Activated CD8-positive, alpha-beta memory T cell treated with anti-CD3 and anti-CD28 coated beads, Interleukin-2, amount 50 U/mL, for 24 hours (primary cell): Measurements from ENCODE around the gene TM6SF1.

ENCODE experiments used
- DNase-seq: peaks from one replicate; pipeline ENCODE4 v3.0.0-alpha.2; 2020; ENCODE audit errors: extremely low read depth

TM6SF1 gene

DNA sequence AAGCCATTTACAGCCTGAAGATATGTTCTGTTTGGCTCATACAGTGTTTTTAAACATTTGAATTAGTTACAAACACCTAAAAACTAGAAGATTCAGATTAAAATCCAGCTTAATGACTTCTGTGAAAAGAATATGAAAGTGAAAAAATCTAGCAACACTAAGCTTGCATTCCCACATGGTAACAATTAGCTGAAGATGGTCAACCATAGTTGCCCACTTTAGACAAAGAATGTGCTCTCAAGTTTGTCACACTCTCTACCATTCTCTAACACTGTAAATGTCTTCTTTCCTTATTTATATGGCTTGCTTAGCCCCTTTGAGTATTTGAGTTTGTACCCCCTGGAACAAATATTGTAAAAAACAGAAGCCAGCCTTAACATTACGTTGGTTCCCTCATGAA lies 67.4 kb downstream of the TM6SF1 start:
- no peak for DNase-seq

DNA sequence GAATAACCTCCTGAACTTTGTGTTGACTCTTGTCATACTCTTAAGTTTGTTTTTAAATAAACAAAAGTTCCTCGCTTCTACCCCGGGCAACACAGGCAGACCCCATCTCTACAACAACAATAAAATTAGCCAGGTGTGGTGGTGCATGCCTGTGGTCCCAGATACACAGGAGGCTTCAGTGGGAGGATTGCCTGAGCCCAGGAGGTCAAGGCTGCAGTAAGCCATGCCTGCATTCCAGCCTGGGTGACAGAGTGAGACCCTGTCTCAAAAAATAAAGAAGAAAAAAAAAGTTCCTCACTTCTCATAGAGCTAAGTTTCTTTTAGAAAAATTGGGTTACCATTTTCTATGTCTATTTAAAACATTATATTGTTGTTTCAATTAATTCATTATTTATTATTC lies 70.9 kb downstream of the TM6SF1 start:
- no peak for DNase-seq

DNA sequence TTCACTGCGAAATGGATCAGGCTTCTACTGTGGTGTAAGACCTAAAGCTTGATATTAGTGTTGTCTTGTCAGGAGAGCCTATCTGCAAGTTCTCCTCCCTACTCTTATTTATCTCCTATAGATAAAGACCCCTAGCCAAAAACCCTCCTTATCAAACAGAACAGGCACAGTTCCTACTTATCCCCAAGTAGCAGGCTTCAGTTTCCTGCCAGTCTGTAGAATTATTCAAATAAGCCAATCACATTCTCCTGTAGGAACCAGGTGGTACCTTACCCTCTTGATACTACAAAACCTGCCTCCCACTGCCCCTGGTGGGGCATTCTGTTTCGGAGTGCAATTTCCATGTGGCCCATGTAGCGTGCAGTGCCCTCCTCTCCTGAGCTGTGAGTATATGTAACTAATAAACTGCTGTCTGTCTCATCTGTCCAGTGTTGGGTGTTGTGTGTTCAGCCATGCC lies 71.5 kb downstream of the TM6SF1 start:
- no peak for DNase-seq

DNA sequence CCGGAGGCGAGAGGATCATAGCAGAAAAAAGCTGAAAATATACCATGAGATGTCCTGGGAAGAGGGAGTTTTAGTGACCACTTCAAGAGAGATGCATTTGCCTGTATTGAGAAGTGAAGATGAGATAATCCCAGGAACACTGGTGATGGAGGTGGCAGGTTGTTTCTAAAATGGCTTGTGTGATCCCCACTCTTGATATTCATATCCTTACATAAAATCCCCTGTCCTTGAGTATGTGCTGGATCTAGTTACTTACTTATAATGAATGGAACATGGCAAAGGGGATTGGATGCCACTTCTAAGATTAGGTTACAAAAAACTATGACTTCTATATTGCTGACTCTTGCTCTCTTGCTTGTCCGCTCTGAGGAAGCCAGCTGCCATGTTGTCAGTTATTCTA lies 78.1 kb downstream of the TM6SF1 start:
- no peak for DNase-seq
